ENCODE results near the gene CD22.

Gene CD22

GRCh38 chr19:35392742-35393715, 64.0 kb downstream of the CD22 start:
- DNase-seq, result no peak

- DNase-seq, result no peak
Measured at GRCh38 chr19:35395382-35396199, 66.6 kb downstream of the CD22 start.

- DNase-seq, result no peak
Measured at GRCh38 chr19:35396240-35396885, 67.4 kb downstream of the CD22 start.

All from hematopoietic multipotent progenitor cell treated with erythropoietin and hydrocortisone succinate and interleukin-3 and kit ligand, for 8 days (in vitro differentiated cells).